GM18909 (cell line): ENCODE data around the gene FGD4.
A peak's percentile ranks its signal among the peaks of the same experiment; 100 is the strongest.

Experiments used
- ATAC-seq: cut with Tn5 transposase; IDR thresholded peaks from one replicate; pipeline ENCODE4 v1.9.1; 2021; ENCODE audit warnings: mild to moderate bottlenecking; ENCODE audit not compliant: unreplicated experiment, poor library complexity

FGD4 gene

DNA sequence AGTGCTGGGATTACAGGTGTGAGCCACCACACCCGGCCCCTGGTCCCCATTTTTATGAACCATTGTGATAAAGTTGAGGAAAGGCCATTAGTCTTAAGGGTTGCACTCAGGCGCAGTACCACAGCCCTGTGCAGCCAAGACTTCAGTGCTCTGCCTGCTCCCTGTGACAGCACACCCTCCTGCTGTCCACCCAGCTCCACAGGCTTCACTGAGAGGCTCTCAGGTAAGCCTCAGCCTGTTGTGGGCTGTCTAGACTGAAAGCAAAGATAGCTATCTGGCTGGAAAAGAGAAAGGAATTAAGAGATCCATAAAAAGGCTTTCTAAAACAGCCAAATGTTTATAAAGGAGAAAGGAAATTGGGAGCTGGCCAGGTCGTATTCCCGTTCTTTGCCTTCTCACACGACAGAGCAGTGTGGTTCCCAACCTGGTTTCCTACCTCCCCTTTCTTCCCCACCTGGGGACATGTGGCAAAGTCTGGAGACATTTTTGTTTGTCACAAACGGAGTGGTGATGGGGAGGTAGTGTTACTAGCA, 260.6 kb downstream of the FGD4 start:
- ATAC-seq = no peak

- ATAC-seq = no peak
Observed at GRCh38 chr12:32661706-32662105, 262.3 kb downstream of the FGD4 start.

DNA sequence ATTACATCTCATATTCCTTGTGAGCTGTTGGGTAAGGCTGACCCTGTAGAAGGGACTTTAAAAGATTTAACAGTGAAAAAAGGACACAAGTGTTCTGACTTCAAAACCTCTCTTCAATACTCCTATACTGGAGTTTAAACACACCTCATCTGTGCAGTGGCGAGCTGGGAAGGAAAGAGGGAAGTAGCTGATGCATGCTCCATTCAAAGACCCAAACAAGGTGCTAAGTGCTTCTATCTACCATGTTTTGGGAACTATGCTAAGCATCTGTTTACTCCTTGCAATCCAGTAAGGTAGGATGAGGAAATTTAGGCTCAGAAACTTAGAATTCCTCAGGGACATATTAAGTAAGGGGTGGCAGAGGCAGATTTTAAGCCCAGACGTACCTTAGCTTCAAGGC, 263.3 kb downstream of the FGD4 start:
- no peak for ATAC-seq

- no peak for ATAC-seq
Observed at GRCh38 chr12:32666018-32666417, 266.7 kb downstream of the FGD4 start.

DNA sequence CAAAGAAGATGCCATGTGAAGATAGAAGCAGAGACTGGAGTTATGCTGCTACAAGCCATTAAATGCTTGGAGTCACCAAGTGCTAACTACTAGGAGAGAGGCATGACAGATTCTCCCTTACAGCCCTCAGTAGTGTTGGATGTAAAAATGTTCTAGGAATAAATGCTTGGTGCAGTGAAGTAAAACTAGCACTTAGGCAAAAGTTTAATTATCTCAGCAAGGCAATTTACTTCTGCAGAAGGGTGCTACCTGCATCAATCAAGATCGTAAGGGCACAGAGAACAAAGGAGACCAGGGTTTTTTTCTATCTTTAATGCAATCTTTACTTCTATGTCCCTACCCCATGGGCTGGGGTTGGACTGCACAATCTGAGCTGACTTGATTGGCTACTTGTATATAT, 270.2 kb downstream of the FGD4 start:
- ATAC-seq = no peak

- ATAC-seq = peak; percentile 53
Observed at GRCh38 chr12:32671930-32672780, 272.8 kb downstream of the FGD4 start.

DNA sequence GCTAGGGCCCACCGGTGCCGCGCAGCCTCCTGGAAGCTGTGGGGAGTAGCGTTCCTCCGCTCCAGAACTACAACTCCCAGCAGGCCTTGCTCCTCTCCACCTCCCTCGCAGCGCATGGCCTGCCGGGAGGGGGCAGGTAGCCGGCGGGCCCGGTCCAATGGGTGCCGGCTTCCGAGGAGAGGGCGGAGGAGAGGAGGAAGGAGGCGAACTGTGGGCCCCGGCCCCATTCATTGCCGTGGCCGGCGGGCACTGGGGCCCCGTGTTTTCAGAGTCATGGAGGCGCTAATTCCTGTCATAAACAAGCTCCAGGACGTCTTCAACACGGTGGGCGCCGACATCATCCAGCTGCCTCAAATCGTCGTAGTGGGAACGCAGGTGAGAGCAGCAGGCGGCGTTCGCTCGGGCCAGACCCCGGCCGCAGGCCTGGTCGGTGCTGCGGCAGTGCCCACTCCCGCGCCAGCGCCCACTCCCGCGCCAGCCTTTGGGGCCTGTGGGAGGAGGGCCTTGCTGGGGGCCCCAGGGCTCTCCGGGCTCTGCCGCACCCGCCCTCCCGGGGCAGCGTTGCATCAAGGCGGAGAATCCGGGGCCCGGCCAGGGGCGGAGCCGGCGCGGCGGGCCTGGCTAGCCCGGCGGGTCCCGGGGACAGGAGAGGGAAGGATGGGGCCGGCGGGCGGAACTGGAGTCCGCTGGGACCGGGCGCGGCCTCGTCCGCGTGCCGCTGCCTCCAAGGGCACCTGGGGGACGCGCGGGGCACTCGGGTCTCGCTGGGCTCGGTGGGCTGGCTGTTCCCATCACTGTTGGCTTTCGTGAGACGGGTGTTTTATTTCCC, 279.9 kb downstream of the FGD4 start, which contains the start of gene DNM1L:
DNM1L (plus strand) TSS at position 211 of the 829 bp plus-strand sequence; CDS start at position 274, 63 bp downstream.
- ATAC-seq = peak; percentile 97

GRCh38 chr12:32679920-32680237, 280.5 kb downstream of the FGD4 start:
- no peak for ATAC-seq

DNA sequence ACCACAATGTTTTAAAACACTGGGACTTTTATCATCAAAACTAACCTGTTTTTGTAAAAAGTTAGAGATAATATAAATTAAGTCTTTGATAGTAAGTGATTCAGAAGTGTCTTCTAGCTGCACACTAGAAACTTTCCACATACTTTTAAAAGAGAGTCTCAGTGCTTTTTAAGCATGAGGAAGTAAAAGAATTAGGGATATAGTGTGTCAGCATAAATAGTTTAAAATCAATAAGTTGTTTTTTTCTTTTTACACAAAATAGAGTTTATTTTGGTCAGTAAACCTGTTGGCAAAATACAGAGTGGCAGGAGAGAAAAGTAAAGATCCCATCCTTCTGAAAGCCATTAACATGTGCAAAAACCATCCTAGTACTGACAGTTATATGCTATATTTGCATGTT, 281.4 kb downstream of the FGD4 start:
- ATAC-seq = no peak

DNA sequence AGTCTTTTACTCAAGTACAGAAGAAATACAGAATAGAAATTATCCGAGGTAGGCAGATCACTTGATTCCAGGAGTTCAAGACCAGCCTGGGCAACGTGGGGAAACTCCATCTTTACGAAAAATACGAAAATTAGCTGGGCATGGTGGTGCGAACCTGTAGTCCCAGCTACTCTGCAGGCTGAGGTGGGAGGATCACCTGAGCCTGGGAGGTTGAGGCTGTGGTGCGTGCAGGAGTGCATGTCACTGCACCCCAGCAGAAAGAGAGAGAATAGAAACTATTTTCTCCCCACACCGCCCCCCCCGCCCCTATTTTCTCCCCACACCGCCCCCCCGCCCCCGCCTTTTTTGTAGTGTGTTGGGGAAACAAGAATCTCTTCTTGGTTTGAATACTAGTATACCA, 281.9 kb downstream of the FGD4 start:
- ATAC-seq = no peak

DNA sequence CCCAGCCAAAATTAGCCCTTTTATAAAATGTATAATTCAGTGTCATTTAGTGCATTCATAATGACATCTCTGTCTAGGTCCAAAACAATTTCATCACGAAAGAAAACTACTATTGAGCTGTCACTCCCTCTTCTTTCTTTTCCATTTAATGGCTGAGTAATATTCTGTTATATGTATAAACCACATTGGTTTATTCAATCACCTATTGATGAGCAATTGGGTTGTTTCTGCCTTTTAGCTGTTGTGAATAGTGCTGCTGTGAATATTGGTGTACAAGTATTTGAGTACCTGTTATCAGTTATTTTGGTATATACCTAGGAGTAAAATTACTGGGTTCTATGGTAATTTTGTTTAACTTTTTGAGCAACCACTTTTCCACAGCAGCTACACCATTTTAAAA, 287.0 kb downstream of the FGD4 start:
- ATAC-seq = no peak

DNA sequence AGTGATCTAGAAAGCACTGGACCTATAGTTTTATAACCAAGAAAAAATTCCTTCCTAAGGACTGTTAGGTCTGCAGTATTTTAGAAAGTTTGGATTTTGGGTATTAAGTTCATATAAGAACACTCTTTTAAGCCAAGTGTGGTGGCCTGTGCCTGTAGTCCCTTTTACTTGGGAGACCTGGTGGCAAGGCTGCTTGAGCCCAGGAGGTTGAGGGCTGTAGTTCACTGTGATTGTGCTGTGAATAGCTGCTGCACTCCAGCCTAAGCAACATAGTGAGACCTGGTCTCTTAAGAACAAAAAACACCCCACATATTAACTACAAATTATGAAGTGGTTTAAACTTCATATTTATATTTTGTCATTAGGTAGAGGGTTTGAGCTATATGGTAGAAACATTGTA, 289.4 kb downstream of the FGD4 start:
- no peak for ATAC-seq

DNA sequence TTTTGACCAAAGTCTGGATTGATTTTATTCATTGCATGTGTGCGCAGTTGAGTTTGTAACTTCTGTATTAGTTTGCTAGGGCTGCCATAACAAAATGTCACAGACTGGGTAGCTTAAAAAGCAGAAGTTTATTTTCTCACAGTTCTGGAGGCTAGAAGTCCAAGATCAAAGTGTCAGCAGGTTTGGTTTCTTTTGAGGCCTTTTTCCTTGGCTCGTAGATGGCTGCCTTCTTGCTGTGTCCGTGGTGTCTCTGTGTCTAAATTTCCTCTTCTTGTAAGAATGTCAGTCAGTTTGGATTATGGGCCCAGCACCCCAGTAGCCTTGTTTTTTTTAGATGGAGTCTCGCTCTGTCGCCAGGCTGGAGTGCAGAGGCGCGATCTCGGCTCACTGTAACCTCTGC, 291.6 kb downstream of the FGD4 start:
- no peak for ATAC-seq

DNA sequence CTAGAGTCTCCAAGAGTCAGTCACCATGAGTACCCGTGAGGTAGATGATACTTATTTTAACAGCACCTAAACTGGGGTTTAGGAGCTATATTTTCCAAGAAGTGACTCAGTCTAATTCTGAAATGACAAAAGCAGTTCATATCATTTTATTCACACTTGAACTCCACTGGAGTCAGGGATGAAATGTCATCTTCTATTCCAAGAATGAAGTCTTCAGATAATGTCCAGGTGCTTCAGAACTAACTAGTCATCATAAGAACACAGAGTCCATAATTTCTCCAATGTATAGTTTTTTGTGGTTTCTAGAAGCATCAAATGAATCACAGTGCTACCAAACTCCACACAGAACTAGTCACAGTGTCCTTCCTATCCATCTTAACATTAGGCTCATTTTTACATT, 293.0 kb downstream of the FGD4 start:
- ATAC-seq = no peak

GRCh38 chr12:32693036-32693435, 293.7 kb downstream of the FGD4 start:
- ATAC-seq = no peak
